Measurements from ENCODE around the gene TBC1D22A.
A peak's percentile ranks its signal among the peaks of the same experiment; 100 is the strongest.

TBC1D22A gene

GRCh38 chr22:47201186-47201995 lies 438.9 kb downstream of the TBC1D22A start:
- TF ChIP-seq, protein P1, sequence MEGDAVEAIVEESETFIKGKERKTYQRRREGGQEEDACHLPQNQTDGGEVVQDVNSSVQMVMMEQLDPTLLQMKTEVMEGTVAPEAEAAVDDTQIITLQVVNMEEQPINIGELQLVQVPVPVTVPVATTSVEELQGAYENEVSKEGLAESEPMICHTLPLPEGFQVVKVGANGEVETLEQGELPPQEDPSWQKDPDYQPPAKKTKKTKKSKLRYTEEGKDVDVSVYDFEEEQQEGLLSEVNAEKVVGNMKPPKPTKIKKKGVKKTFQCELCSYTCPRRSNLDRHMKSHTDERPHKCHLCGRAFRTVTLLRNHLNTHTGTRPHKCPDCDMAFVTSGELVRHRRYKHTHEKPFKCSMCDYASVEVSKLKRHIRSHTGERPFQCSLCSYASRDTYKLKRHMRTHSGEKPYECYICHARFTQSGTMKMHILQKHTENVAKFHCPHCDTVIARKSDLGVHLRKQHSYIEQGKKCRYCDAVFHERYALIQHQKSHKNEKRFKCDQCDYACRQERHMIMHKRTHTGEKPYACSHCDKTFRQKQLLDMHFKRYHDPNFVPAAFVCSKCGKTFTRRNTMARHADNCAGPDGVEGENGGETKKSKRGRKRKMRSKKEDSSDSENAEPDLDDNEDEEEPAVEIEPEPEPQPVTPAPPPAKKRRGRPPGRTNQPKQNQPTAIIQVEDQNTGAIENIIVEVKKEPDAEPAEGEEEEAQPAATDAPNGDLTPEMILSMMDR (IDR thresholded peaks at IDR 0.05; ENCODE audit: low read depth, low read length), result no peak
- DNase-seq (ENCODE audit: low read depth in 2 of 2), result no peak
- no peak overlapping the region for H3K4me3 ChIP-seq (replicated peaks in 1 of 2; ENCODE audit: low read depth in 2 of 2, low read length in 2 of 2)

GRCh38 chr22:47201996-47202818 lies 439.8 kb downstream of the TBC1D22A start:
- no peak for DNase-seq (ENCODE audit: low read depth in 2 of 2)
- no peak overlapping the region for H3K4me3 ChIP-seq (replicated peaks in 1 of 2; ENCODE audit: low read depth in 2 of 2, low read length in 2 of 2)
- TF ChIP-seq, protein P1 (IDR thresholded peaks at IDR 0.05; ENCODE audit: low read depth, low read length), result no peak

DNA sequence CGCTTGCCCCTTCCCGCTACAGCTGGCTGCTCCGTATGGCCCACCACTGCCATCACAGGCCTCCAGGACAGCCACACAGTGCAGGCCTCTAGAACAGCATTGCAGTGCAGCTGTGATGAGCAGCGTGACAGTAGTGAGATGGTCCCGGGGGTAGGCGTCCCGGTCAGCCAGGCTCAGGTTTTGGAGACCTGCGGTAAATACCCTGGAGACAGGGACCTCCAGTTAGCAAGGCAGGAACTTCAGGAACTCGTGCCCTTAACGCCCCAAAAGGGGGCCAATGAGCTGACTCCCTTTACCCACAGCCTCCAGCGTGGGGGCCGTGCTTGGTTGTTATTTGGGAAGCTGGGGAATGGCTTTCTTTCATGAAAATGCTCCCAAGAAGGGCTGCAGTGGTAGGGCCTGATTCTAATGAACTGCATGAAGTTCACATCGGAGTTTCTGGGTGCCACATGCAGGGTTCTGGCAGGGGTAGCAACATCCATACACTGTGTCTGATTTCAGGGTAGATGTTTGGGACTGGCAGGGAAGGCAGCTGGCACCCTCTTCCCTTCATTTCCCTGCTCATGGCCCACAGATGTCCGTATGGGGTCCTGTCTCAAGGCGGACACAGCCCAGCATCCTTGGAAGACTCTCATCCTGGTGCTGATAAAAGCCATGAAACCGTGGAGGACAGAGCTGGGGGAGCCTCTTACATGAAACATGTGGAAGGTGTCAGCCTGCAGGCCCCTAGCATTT lies 440.5 kb downstream of the TBC1D22A start:
- DNase-seq (ENCODE audit: low read depth in 2 of 2), result no peak
- H3K4me3 ChIP-seq (replicated peaks in 1 of 2; ENCODE audit: low read depth in 2 of 2, low read length in 2 of 2), result no peak overlapping the region
- TF ChIP-seq, protein P1 (IDR thresholded peaks at IDR 0.05; ENCODE audit: low read depth, low read length), result no peak

DNA sequence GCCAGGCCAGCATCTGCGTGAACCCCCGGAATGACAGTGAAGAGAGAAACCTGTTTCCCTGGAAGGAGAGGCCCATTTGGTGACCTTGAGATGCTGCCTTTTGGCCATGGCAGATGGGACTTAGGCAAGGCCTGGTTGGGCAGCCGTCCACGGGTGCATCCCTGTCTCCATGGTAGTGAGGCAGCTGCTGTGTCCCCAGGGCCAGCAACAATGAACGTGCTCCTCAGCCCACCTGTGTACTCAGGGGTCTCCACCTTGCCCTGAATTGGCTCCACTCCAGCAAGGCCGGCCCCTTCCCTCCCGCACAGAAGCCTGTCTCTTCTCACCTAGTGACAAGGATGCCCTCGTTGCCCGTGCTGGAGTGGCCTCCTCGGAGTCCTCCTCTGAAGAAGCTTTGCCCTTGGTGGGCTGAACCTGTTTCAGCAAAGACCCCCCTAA lies 441.1 kb downstream of the TBC1D22A start:
- DNase-seq (ENCODE audit: low read depth in 2 of 2), result no peak
- H3K4me3 ChIP-seq (replicated peaks in 1 of 2; ENCODE audit: low read depth in 2 of 2, low read length in 2 of 2), result no peak overlapping the region
- TF ChIP-seq, protein P1 (IDR thresholded peaks at IDR 0.05; ENCODE audit: low read depth, low read length), result no peak

GRCh38 chr22:47204002-47204979 lies 441.8 kb downstream of the TBC1D22A start:
- H3K4me3 ChIP-seq (replicated peaks in 1 of 2; ENCODE audit: low read depth in 2 of 2, low read length in 2 of 2), result no peak overlapping the region
- DNase-seq (ENCODE audit: low read depth in 2 of 2), result peak in 1 of 2 donors; percentile 8
- TF ChIP-seq, protein P1 (IDR thresholded peaks at IDR 0.05; ENCODE audit: low read depth, low read length), result no peak
